Fibroblast of villous mesenchyme (primary cell): Measurements from ENCODE around the gene PSENEN. TPM values are rescaled to one million over a fixed set of nuclear protein-coding genes. Genes with fewer than 3 reads are reported as not detected.

Source experiments
- DNase-seq: peaks from one replicate; pipeline ENCODE4 v3.0.0-alpha.2; 2010; ENCODE audit warnings: low read depth
- H3K4me3 ChIP-seq: 2 replicates; pipeline ENCODE4 v1.5.1; 2011; ENCODE audit warnings: low read depth, mild to moderate bottlenecking, low read length
- total RNA-seq: library from RNA; depleted of rRNA; stranded (reverse); fragments of >200 nt; gene quantifications from 2 replicates; pipeline ENCODE4 v1.2.3, GENCODE V29; 2012
- TF ChIP-seq, protein P1 (sequence below): IDR thresholded peaks from 2 replicates; pipeline ENCODE4 v1.5.1; 2012; ENCODE audit warnings: low read depth, mild to moderate bottlenecking, low read length; ENCODE audit not compliant: insufficient read depth

PSENEN gene
- total RNA-seq, 1 donor, result 14.7 TPM

GRCh38 chr19:35777086-35777841 is 31.8 kb downstream of the PSENEN start:
- DNase-seq, result no peak
- TF ChIP-seq, protein P1, sequence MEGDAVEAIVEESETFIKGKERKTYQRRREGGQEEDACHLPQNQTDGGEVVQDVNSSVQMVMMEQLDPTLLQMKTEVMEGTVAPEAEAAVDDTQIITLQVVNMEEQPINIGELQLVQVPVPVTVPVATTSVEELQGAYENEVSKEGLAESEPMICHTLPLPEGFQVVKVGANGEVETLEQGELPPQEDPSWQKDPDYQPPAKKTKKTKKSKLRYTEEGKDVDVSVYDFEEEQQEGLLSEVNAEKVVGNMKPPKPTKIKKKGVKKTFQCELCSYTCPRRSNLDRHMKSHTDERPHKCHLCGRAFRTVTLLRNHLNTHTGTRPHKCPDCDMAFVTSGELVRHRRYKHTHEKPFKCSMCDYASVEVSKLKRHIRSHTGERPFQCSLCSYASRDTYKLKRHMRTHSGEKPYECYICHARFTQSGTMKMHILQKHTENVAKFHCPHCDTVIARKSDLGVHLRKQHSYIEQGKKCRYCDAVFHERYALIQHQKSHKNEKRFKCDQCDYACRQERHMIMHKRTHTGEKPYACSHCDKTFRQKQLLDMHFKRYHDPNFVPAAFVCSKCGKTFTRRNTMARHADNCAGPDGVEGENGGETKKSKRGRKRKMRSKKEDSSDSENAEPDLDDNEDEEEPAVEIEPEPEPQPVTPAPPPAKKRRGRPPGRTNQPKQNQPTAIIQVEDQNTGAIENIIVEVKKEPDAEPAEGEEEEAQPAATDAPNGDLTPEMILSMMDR, result no peak
- H3K4me3 ChIP-seq, result no peak overlapping the region

- TF ChIP-seq, protein P1, result no peak
- no peak overlapping the region for H3K4me3 ChIP-seq
- DNase-seq, result no peak
These were observed 32.5 kb downstream of the PSENEN start for GRCh38 chr19:35777961-35778360.

DNA sequence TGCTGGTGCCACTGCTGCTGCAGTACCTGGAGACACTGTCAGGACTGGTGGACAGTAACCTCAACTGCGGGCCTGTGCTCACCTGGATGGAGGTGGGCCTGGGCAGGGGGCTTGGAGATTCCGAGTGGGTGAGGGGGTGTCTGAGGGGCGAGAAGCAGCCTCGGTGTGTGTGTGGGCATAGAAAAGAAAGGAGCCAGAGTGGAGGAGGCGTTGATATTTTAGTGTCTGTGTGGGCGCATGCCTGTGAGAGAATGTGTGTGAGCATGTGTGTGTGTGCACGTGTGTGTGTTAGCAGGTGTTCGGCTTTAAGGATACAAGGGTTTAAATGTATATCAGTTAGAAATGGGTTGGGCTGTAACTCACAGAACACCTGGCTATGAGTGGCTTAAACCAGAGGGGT is 33.6 kb downstream of the PSENEN start:
- DNase-seq, result no peak
- TF ChIP-seq, protein P1, result no peak
- H3K4me3 ChIP-seq, result no peak overlapping the region

- TF ChIP-seq, protein P1, result no peak
- no peak for DNase-seq
- no peak overlapping the region for H3K4me3 ChIP-seq
These were observed 34.6 kb downstream of the PSENEN start for GRCh38 chr19:35780058-35780457.

DNA sequence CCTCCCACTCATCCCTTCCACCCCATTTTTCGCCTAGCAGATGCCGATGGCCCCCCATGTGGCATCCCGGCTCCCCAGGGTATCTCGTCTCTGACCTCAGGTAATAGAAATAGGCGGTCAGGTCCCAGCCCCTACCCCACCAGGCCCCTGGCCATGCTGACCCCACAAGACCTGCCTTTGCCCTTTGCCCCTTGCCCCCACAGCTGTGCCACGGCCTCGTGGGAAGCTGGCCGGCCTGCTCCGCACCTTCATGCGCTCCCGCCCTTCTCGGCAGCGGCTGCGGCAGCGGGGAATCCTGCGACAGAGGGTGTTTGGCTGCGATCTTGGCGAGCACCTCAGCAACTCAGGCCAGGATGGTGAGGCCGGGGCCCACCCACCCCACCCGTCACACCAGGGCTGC is 35.3 kb downstream of the PSENEN start:
- DNase-seq, result no peak
- TF ChIP-seq, protein P1, result no peak
- no peak overlapping the region for H3K4me3 ChIP-seq

- no peak for DNase-seq
- TF ChIP-seq, protein P1, result no peak
These were observed 36.2 kb downstream of the PSENEN start for GRCh38 chr19:35781650-35782049.

DNA sequence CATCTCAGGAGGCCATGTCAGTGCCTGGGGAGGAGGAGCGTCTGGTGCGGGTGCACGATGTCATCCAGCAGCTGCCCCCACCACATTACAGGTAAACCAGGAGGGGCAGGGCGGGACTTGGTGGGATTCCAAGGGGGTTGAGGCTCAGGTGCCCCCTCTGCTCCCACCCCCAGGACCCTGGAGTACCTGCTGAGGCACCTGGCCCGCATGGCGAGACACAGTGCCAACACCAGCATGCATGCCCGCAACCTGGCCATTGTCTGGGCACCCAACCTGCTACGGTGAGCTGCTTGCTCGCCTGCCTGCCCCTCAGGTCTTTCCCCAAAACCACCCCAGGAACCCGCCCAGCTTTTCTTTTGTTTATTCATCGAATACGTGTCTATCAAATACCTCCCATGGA is 37.1 kb downstream of the PSENEN start:
- H3K4me3 ChIP-seq, result no peak overlapping the region
- TF ChIP-seq, protein P1, result no peak
- DNase-seq, result no peak

More at GRCh38 chr19:35781650-35782049, 36.2 kb downstream of the PSENEN start:
- H3K4me3 ChIP-seq, result no peak overlapping the region
